Measurements from ENCODE around the gene SCARB1.

GRCh38 chr12:124866883-124867400, 3.3 kb upstream of the SCARB1 start:
- TF ChIP-seq THRAP3 (IDR thresholded peaks at IDR 0.05; ENCODE audit: borderline replicate concordance): no peak
- no peak for TF ChIP-seq HIVEP1 (CRISPR knock-in tag; IDR thresholded peaks at IDR 0.05)
- TF ChIP-seq E2F1 (CRISPR knock-in tag; IDR thresholded peaks at IDR 0.05): no peak
- TF ChIP-seq PHF8 (IDR thresholded peaks at IDR 0.05; ENCODE audit: borderline replicate concordance, low read length): no peak
- 0 out of 2 replicates have a peak, but pooled peaks have one; percentile 30 for TF ChIP-seq ZNF76 (CRISPR knock-in tag; IDR thresholded peaks at IDR 0.05; ENCODE audit: borderline replicate concordance)
- TF ChIP-seq CTCF (IDR thresholded peaks at IDR 0.05 in 2 of 3, conservative IDR thresholded peaks at IDR 0.05 in 1 of 3; ENCODE audit: insufficient read depth in 2 of 3, low read depth in 1 of 3, low read length in 3 of 3): no peak
- no peak for TF ChIP-seq ZBTB34 (CRISPR knock-in tag; IDR thresholded peaks at IDR 0.05)
- no peak for TF ChIP-seq TEAD4 (IDR thresholded peaks at IDR 0.05; ENCODE audit: low read length)
- TF ChIP-seq TEAD4 (CRISPR knock-in tag; IDR thresholded peaks at IDR 0.05; ENCODE audit: borderline replicate concordance): no peak
- no peak for TF ChIP-seq FOXA1 (IDR thresholded peaks at IDR 0.05; ENCODE audit: borderline replicate concordance)
- no peak for TF ChIP-seq MXD1 (CRISPR knock-in tag; IDR thresholded peaks at IDR 0.05; ENCODE audit: borderline replicate concordance, poor library complexity, severe bottlenecking)
- TF ChIP-seq PRMT5 (CRISPR knock-in tag; IDR thresholded peaks at IDR 0.05): no peak
- TF ChIP-seq TCF3 (CRISPR knock-in tag; IDR thresholded peaks at IDR 0.05): no peak
- no peak for TF ChIP-seq TGIF2 (CRISPR knock-in tag; IDR thresholded peaks at IDR 0.05)
- TF ChIP-seq ZNF280A (IDR thresholded peaks at IDR 0.05; ENCODE audit: low read depth, partially characterized antibody): no peak
